ENCODE results near the gene PIEZO2.
A peak's percentile ranks its signal among the peaks of the same experiment; 100 is the strongest.
"Not testable (repeated sequence)": the region's sequence is repeated elsewhere in the genome, so short reads cannot be mapped to it uniquely, and the experiment has no call there.

The PIEZO2 gene

DNA sequence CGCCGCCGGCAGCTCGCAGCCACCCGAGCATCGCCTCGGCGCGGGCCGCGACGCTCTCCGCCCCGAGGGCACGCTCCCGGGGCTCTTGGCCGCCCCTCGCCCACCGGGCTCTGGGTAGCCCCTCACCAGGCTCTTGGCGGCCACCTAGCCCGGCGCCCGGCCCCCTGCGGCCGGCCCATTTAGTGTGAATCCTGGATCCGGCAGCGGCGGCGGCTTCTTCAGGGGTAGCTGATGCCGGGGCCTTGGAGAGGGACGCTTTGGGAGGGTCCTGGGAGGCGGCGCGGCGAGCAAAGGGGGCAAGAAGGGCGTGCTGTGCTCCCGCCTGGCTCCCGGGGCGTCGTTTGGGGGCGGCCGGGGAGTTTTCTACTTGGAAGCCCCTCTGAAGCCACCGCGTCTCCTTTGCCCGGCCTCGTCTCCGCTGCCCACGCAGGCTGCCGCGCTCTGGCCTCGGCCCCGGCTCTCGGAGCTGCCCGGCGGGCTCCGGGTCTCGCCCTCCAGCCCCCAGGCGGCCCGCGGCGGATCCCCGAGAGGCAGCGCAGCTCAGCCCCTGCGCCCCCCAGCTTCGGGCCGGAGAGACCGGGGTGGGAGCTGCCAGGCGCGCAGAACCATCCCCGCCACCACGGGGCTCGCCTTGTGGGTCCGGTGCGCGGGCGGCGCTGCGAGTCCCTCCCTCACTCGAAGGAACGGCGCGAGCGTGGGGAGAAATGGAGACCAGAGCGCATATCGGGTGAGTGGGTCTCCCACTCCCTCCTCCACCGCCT is 509 bp downstream of the PIEZO2 start:
- DNase-seq (ENCODE audit: low spot score) = no peak

DNA sequence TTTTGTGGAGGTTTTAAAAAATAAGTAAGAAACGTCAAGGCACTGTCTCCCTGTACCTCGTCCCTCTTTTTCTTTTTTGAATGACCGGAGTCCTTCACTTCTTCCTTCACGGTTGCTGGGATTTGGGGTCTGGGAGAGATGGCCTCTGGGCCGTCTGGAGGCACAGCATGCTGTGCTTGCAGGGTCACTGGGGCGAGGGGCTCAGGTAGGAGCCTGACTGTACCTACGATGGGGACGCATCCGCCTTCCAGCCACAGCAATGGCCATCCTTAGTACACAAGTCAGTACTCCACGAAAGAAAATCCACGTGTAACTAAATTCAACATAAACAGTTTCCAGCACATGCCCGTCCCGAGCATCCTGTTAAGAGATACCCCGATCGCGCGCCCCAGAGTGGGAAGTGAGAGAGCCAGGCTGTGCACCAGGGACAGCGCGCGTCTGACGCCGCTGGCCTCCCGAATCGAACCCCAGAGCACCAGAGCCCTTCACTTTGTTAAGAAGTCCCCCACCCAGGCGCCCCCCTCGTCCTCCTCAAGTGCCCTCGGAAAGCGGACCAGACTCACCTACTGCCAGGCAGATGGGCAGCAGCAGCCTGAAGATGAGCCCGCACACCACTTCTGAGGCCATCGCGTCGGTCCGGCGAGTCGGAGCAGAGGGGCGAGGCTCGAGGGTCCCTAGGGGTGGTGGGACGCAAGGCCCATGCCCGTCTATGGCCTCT is 1.2 kb downstream of the PIEZO2 start:
- DNase-seq (ENCODE audit: low spot score) = peak; percentile 44

DNA sequence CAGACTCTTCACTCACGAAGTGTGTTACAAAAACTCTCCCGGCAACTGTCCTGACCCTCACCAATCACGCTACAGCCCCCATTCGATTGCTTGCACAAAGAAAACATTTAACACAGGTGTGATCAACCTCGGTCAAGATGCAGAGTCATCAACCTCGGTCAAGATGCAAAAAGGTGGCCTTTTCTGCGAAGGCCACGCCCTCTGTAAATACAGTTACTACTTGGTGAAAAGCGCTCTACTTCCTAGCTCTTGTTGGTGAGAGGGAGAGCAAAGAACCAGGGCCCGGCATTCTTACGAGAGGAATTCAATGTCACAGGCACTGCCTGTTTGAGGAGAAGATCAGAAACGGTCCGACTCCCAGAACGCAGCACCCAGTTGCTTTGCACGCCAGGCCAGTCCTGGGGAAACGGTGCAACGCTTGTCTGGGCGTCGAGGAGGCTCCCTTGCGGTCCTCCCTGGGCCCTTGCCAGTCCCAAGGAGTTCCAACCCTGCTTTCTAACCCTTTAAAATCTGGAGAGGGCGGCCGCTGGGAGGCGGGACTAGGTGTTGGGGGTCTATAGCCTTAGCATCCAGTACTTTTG is 1.9 kb downstream of the PIEZO2 start:
- DNase-seq (ENCODE audit: low spot score) = peak; percentile 17

DNA sequence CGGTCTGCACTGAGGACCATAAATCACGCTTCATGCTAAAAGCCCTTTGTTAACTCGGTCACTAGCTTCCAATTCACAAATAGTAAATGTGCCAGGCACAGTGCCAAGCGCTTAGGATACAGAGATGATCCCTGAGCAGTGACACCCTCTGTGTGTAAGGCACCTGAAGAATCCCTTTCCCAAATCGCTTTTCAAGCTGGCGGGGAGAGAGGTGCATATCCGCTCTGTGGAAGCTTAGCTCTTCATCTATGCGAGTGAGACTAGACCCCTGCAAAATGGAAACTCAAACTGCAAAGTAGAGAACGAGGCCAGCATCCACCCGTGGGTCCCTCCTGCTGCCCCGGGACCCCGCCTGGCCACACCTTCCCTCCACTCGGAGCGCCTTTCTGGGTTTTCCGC is 2.4 kb downstream of the PIEZO2 start:
- no peak for DNase-seq (ENCODE audit: low spot score)

DNA sequence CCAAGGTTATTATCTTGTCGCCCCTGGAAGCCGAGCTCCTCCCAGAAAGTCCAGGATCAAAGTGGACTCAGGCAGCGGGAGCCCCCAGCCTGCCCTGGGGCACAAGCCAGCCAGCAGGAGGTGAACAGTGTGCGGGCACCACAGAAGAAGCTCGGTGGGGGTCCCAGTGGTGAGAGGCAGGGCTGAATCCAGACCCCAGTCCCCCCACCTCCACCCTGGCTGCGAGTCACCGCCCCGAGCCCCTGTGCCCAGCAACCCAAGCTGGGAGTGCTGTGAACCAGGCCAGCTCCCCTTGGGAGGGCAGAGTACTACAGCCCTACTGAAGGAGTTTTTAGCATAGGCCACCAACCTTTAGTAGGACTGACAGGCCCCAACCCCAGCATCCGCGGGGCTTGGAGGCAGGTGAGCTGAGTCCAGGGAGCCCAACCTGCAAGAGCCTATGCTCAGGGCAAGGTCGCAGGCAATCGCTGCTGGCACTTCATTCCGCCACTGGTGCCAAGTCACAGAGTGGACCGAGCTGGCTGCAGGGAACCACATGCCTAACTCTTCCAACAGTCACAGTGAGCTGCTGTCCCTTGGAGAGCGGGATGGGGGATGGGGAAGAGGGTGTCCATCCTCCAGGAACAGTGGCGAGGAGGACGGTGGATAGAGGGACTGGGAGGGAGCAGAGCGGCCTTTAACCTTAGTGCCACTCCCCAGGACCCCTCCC is 3.0 kb downstream of the PIEZO2 start:
- no peak for DNase-seq (ENCODE audit: low spot score)

DNA sequence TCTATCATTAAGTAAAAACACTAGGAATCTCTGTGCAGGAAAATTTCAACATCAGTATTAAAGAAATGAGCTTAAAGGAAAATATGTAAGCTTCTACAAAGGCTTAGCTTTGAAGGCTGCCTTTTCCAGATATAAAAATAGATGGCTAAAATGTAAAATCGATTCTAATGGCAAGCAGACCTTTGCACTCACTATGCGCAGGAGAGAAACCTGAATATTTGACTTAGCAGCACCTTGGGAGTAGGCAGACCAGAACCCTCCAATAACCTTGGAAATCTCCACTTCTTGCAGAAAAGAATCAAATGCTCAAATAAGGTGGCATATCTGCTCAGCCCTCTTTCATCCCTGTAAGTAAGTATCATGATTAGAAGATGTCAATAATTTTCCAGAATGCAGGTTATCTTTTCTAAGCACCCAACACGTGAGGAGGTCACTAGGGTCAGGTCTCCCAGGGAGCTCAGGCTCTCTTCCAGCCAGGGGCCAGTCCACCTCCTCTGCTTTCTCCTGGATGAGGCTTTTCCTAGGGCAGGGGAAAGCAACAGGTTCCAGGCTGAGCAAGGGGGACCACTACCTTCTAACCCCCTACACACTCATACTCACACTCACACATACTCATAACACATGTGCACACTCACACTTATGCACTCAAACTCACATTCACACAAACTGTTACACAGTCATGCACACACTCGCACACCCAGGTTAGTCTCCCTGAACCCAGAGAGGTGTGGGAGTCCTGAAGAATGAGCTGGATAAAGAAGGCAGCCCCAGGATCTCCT is 3.8 kb downstream of the PIEZO2 start:
- no peak for DNase-seq (ENCODE audit: low spot score)

DNA sequence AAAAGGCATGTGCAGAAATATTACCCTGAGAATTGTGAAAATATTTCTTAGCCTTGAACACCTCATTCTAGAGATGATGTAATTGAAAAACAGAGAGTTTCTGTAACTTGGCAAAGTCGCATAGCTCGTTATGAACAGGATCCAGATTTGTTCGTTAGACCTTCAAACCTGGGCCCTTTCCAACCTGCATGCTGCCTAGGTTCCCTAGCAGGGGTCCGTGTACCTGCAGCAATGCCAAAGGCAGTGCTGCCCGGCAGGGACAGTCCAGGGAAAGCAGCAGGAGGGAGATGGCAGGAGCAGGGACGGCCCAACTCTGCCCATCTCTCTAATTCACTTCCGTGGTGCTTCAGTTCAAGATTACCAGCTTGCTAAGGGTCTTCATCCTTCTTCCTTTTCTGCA is 12.0 kb downstream of the PIEZO2 start:
- no peak for DNase-seq (ENCODE audit: low spot score)

DNA sequence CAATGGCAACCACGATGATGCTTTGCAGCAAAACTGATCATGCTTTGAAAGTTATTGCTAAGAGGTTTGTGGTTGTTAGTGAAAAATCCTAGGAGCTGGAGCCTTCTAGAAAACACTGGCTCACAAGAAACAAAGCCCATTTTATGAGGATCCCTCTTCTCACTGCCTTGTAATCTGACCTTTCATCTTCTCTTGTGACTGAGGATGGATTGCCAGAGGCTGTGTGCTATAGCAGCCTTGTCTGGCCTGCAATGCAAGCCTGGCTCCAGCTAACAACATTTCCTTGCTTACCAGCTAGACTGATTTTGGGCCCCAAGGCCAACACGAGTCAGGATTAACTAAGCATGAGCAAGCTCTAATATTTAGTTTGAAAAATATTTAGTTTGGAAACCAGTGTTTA is 13.1 kb downstream of the PIEZO2 start:
- no peak for DNase-seq (ENCODE audit: low spot score)

DNA sequence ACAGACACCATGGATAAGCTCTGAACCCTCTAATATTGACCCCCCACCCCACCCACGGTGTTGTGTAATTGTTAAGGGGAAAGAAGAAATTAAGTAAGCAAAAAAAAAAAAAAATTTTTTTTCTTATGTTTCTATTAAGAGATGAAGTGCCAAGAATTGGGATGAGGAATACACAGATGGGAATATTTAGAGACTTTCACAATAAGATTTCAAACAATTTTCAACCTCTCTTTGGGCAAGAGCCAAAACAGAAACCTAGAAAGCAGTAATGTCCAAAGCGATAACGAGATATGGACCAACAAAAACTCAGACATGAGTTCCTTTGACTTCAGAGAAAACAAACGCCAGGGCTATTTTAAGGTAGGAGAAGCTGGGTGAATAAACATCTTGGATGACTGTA is 14.4 kb downstream of the PIEZO2 start:
- DNase-seq (ENCODE audit: low spot score) = no peak

DNA sequence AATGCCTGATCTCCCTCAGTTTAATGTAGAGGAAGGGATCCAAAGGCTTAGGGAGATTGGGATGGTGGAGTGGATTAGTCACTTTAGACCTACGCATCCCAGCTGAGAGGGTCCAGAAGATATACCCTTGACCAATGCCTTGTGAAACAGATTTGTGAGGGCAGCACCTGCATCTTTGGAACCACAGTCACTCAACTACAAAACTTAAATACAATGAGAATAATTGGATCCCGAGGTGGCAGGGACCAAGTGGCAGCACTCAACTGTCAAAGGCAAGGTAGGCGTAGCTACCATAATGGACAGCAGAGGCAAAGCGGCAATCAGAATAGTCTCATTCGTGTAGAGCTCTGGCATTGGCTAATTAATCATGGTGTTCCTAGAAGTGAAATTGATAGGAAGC is 20.3 kb downstream of the PIEZO2 start:
- not testable (repeated sequence) for DNase-seq (ENCODE audit: low spot score)

DNA sequence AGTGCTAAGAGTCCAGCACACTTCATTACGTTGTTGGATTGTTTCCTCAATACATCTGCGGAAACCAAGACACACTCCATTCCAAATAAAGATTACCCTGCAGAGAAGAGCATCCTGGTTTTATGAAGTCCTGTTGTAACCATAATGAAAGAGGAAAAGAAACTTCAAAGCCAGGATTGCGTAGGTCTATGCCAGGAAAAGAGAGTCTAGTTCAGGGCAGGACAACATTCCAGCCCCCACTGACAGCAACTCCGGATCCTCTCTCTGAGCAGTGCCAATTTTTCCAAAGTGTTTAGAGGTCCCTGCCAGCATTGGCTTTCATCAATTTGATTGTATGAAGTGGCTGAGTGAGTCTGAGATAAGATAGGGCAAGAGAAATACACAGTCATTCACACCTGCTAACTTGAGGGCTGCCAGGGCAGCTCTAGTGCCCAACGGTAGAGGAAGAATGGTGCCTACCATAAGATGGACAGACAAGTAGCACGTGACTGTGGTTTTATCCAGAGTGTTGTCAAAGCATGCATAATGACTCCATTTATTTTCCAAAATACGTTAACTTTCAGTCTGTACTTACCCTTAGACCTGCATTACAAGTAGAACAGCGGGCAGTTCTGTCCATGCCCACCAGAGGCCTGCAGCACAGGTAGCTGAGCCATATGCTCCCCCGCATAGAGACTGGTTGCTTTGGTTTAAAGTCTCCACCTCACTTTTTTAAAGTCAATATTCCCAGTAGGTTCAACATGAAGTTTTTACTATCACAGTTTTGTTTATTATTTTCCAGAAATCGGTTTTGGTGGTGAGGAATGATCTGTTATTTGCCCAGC is 23.7 kb downstream of the PIEZO2 start:
- DNase-seq (ENCODE audit: low spot score) = no peak

DNA sequence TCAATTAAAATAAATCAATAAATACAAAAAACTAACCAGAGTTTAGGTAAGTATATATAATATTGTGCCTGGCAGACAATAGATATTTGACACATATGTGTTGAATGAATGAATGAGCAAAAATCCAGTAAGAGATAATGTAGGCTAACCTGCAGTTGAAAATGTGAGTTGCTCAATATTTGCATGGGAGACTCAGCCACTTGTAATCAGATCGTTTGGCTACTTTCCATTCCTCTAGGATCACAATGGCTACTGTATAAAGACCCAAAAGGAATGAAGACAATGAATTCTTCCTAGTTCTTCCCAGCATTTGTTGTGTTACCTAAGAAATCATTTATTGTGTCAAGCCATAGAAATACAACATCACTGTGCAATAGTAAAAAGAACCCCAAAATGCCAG is 25.3 kb downstream of the PIEZO2 start:
- DNase-seq (ENCODE audit: low spot score) = no peak

DNA sequence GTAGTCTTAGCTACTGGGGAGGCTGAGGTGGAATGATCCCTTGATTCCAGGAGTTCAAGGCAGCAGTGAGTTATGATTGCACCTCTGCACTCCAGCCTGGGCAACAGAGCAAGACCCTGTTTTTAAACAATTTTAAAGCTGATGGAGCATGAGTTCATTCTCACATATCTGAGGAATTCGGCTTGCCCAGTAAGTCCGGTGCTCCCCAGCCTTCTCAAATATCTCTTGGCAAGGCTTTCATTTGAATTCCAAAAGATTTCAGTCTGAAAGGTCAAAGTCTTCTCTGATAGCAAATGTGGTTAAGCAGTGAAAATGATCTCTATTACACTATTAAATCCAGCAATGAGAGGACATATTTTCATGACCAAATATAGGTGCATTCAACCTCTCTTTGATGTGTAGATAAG is 27.9 kb downstream of the PIEZO2 start:
- DNase-seq (ENCODE audit: low spot score) = no peak

DNA sequence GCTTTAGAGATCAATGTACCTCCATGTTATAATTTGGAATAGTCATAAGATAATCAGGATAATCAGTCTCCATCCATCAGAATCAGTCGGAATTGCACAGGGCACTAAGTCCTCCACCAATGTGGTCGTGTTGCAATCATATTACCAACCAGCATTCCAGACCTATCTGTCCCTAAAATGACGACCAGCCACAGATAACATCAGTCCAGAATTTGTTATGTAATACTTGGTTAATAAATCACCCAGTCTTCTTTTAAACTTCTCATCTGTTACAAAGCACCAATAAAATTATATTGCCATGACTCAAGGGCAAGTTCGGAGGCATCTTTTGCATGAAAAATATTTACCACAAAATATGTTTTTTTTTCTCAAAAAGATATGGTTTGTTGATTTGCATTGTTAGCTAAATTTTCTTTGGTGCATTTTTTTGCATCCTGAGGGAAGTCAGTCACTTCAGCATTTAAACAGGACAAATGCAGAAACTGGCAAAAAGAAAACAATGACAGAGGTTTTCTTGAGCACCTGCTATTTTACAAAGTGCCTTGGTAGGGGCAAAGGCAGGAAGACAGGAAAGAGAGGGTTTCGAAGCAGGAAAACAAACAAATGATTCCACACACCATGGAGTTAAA is 29.3 kb downstream of the PIEZO2 start:
- no peak for DNase-seq (ENCODE audit: low spot score)

DNA sequence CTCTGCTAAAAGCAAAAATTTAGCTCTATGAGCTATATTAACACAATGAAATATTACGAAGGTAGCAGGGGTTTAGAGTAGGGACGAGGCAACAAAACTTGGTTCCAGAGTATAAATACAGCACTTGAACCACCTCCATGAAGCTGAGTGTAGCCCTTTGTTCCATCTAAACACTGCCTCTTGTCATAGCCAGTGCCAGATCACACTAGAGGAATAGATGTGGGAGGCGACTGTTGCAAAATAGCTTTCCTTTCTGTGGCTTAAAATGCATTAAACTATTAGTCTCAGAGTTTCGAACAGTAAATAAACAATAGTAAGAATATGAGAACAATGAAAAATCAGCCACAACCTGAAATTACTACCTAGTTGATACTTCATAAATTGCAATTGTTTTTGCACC is 29.8 kb downstream of the PIEZO2 start:
- no peak for DNase-seq (ENCODE audit: low spot score)

DNA sequence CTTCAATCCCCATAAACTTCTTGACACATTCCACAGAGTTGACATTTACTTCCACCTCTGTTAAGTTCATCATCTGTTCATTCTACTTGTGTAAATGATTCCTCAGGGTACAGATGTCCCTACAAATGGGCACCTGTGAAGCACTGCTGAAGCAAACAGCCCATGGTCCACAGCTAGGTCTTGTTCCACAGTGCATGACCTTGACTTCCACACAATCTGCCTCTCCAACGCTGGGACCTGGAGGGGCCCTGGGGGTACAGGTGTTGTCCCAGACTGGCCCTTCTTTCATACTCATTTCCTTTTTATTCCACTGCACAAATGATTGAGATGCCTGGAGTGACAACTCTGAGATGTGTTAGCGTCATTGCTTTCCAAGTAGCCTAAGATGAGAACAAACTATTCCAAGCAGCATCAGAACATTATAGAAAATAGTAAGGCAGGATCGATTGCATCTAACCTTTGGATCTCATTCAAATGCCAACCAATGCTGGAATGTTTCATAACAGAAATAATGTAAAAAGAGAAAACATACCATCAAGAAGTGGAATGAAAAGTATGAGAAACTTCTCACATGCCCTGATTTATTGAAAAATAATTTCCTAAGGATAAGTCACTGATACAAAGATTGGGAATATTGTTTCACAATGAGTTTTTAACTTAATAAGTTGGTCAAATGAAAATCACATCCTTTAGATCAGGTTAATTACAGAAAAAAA is 31.2 kb downstream of the PIEZO2 start:
- DNase-seq (ENCODE audit: low spot score) = no peak

DNA sequence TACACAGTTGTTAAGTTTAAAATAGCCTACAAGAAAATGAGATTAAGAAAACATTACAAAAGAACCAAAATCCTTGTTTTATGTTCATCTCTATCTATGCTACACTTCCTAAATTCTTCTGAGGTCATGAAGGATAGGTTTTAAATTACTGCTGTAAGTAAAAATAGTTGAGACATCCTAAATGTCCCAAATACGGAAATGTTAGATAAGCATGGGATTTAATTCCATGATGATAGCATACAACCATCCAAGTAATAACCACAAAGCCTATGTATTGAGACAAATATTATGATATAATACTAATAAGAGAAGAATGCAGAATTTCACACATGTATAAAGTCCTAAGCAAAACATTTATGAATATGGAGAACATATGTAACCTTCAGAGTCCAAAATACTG is 34.1 kb downstream of the PIEZO2 start:
- DNase-seq (ENCODE audit: low spot score) = no peak

DNA sequence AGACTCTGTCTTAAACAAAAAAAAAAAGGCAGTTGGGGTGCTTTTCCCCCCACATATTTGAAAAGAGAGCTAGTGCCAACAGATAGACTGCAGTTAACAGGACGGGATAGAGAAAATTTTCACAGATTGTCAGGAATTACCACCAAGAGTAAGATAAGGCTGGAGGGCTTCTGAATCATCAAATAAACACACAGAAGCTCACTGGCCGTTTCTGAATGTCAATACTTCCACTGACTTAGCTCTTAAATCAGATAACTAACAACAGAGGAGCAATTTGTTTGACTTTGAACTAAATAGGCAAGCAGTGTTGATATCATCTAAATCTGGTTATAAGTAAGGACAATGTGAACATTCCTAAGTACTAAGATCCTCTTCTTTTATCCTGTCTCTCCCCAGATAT is 34.7 kb downstream of the PIEZO2 start:
- no peak for DNase-seq (ENCODE audit: low spot score)

DNA sequence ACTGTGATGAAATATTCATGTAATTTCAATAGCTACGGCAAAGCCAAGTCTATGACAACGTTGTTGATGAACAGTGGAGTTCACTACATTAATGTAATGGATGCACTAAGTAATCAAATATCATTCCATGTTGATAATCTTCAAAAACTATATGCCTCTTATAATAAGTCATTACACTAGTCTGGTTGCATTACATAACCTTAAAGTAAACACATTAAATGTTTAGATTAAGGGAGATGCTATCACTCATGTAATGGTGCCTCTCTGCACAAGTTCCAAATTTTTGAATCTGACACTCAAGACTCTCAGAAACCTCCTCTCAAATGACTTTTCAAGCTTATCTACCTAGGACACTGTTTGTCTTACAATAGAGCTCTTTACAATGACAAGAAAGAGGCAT is 35.4 kb downstream of the PIEZO2 start:
- DNase-seq (ENCODE audit: low spot score) = no peak

DNA sequence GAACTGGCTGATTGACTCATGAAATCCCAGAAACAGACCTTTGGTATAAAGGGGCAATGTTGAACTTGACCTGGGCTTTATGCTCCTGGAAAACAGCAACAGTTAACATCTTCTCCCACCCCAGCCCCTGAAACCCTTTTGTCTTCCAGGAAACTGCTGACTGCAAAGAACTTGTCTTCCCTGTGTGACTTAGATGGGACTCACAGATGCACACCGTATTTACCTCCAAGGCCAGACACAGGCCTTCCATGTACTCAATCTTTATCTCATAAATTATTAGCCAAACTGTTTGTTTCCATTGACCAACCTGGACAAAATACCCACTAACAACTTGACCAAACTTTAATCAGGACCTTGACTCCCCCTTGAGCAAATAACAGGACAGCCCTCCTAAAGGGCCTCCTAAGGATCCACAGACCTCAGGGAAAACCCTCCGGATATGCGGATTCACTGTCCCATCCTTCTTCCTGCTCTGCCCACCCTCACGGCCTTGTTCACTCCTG is 36.3 kb downstream of the PIEZO2 start:
- no peak for DNase-seq (ENCODE audit: low spot score)
